Activated CD4-positive, alpha-beta T cell treated with anti-CD3 and anti-CD28 coated beads for 36 hours (primary cell): ENCODE measurements around the gene IDH3G. TPM values are rescaled to one million over a fixed set of nuclear protein-coding genes. Genes with fewer than 3 reads are reported as not detected.

Experiments
- ATAC-seq: fragments of 200-7000 bp; cut with Tn5 transposase; one replicate; pipeline ENCODE4 v1.10.0; 2021; ENCODE audit warnings: mild to moderate bottlenecking, moderate library complexity
- CTCF ChIA-PET: fragments of 350-600 bp; sonication (Branson Sonifier 250); formaldehyde crosslinking; loops from one replicate; lab custom pipeline; 2021; ENCODE audit warnings: antibody characterized with exemption; lab: Charles Lee
- POLR2A ChIA-PET: fragments of 350-600 bp; sonication (Branson Sonifier 250); formaldehyde crosslinking; loops from one replicate; lab custom pipeline; 2021; ENCODE audit warnings: antibody characterized with exemption, inconsistent platforms; lab: Charles Lee
- DNase-seq: peaks from one replicate; pipeline ENCODE4 v3.0.0-alpha.2; 2020
- H3K27ac Mint-ChIP-seq: one replicate; pipeline ENCODE4 v1.8.0; 2021; ENCODE audit warnings: mixed read lengths
- H3K27me3 Mint-ChIP-seq: one replicate; pipeline ENCODE4 v1.8.0; 2021; ENCODE audit warnings: mixed read lengths
- H3K36me3 Mint-ChIP-seq: one replicate; pipeline ENCODE4 v1.8.0; 2021; ENCODE audit warnings: low read depth, mixed read lengths
- H3K4me1 Mint-ChIP-seq: one replicate; pipeline ENCODE4 v1.8.0; 2021; ENCODE audit warnings: mixed read lengths
- H3K4me3 Mint-ChIP-seq: one replicate; pipeline ENCODE4 v1.8.0; 2021; ENCODE audit warnings: mild to moderate bottlenecking, moderate library complexity, mixed read lengths
- H3K9me3 Mint-ChIP-seq: one replicate; pipeline ENCODE4 v1.8.0; 2021; ENCODE audit warnings: low read depth, mixed read lengths
- intact Hi-C, 2 experiments: fragments of 100-400 bp; cut with DNase I in 1 of 2; cut with micrococcal nuclease in 1 of 2; formaldehyde crosslinking; loops; one replicate each; pipeline versions ENCODE4 v1.14.2 to v1.15.1; 2022 to 2024; cut with DNase I, micrococcal nuclease
- total RNA-seq, 2 experiments: library from RNA; stranded (reverse); gene quantifications; one replicate each; pipeline ENCODE4 v1.2.3, GENCODE V29; 2021

The IDH3G gene
- total RNA-seq, 2 experiments from 2014 or later: 48.8 to 62.4 TPM

GRCh38 chrX:153776611-153777045, 17.5 kb downstream of the IDH3G start:
- ChIA-PET POLR2A (no interaction called here), CTCF (no interaction called here)
- no peaks in the 10 kb centered on the region for H3K36me3 Mint-ChIP-seq
- DNase-seq: peak; percentile 27
- peaks cover 6% of the 10 kb centered on the region for H3K4me1 Mint-ChIP-seq
- no peaks in the 10 kb centered on the region for H3K9me3 Mint-ChIP-seq
- no peak for ATAC-seq
- H3K27ac Mint-ChIP-seq: no peak overlapping the region
- intact Hi-C loops: no loop called here
- peaks cover 3% of the 10 kb centered on the region for H3K27me3 Mint-ChIP-seq
- no peak overlapping the region for H3K4me3 Mint-ChIP-seq

- no peaks in the 10 kb centered on the region for H3K36me3 Mint-ChIP-seq
- DNase-seq: no peak
Observed at GRCh38 chrX:153776120-153776599, 18.0 kb downstream of the IDH3G start.

GRCh38 chrX:153775293-153776119, 18.7 kb downstream of the IDH3G start:
- H3K27me3 Mint-ChIP-seq: peaks cover 3% of the 10 kb centered on the region
- ChIA-PET POLR2A (no interaction called here), CTCF (no interaction called here)
- peaks cover 6% of the 10 kb centered on the region for H3K4me1 Mint-ChIP-seq
- H3K36me3 Mint-ChIP-seq: no peaks in the 10 kb centered on the region
- DNase-seq: peak; percentile 2
- H3K4me3 Mint-ChIP-seq: no peak overlapping the region
- no peaks in the 10 kb centered on the region for H3K9me3 Mint-ChIP-seq
- H3K27ac Mint-ChIP-seq: no peak overlapping the region
- intact Hi-C loops: no loop called here
- ATAC-seq: no peak

More at GRCh38 chrX:153776120-153776599, 18.0 kb downstream of the IDH3G start:
- POLR2A ChIA-PET: no interaction called here
- H3K4me1 Mint-ChIP-seq: peaks cover 6% of the 10 kb centered on the region
- intact Hi-C loops: no loop called here
- no peaks in the 10 kb centered on the region for H3K9me3 Mint-ChIP-seq
- no peak overlapping the region for H3K27ac Mint-ChIP-seq
- ATAC-seq: no peak
- H3K27me3 Mint-ChIP-seq: peaks cover 3% of the 10 kb centered on the region
- CTCF ChIA-PET: no interaction called here
- H3K4me3 Mint-ChIP-seq: no peak overlapping the region

GRCh38 chrX:153774576-153775292, 19.4 kb downstream of the IDH3G start:
- no peaks in the 10 kb centered on the region for H3K36me3 Mint-ChIP-seq
- peaks cover under 1% of the 10 kb centered on the region for H3K27me3 Mint-ChIP-seq
- peak; percentile 2 for DNase-seq
- no peak for ATAC-seq
- H3K9me3 Mint-ChIP-seq: no peaks in the 10 kb centered on the region
- no peak overlapping the region for H3K27ac Mint-ChIP-seq
- no peaks in the 10 kb centered on the region for H3K4me1 Mint-ChIP-seq
- no peak overlapping the region for H3K4me3 Mint-ChIP-seq
- POLR2A ChIA-PET: no interaction called here
- CTCF ChIA-PET: no interaction called here
- intact Hi-C loops: no loop called here

- CTCF ChIA-PET: no interaction called here
Observed at GRCh38 chrX:153773741-153774575, 20.2 kb downstream of the IDH3G start.

GRCh38 chrX:153773218-153773611, 21.0 kb downstream of the IDH3G start:
- DNase-seq (peak; percentile 1), ATAC-seq (no peak)
- no peaks in the 10 kb centered on the region for H3K9me3 Mint-ChIP-seq
- ChIA-PET CTCF (no interaction called here), POLR2A (no interaction called here)
- H3K27me3 Mint-ChIP-seq: no peaks in the 10 kb centered on the region
- intact Hi-C loops: no loop called here
- H3K36me3 Mint-ChIP-seq: no peaks in the 10 kb centered on the region
- no peaks in the 10 kb centered on the region for H3K4me1 Mint-ChIP-seq
- no peak overlapping the region for H3K4me3 Mint-ChIP-seq
- no peak overlapping the region for H3K27ac Mint-ChIP-seq

More at GRCh38 chrX:153773741-153774575, 20.2 kb downstream of the IDH3G start:
- peak; percentile 2 for DNase-seq
- H3K4me1 Mint-ChIP-seq: no peaks in the 10 kb centered on the region
- H3K36me3 Mint-ChIP-seq: no peaks in the 10 kb centered on the region
- H3K4me3 Mint-ChIP-seq: no peak overlapping the region
- POLR2A ChIA-PET: no interaction called here
- H3K9me3 Mint-ChIP-seq: no peaks in the 10 kb centered on the region
- intact Hi-C loops: no loop called here
- no peaks in the 10 kb centered on the region for H3K27me3 Mint-ChIP-seq
- no peak overlapping the region for H3K27ac Mint-ChIP-seq
- no peak for ATAC-seq

- no peaks in the 10 kb centered on the region for H3K9me3 Mint-ChIP-seq
- POLR2A ChIA-PET: no interaction called here
- no peak for ATAC-seq
- no peaks in the 10 kb centered on the region for H3K27me3 Mint-ChIP-seq
- DNase-seq: no peak
- intact Hi-C loops: no loop called here
- no peak overlapping the region for H3K4me3 Mint-ChIP-seq
- H3K4me1 Mint-ChIP-seq: no peaks in the 10 kb centered on the region
- no peak overlapping the region for H3K27ac Mint-ChIP-seq
- H3K36me3 Mint-ChIP-seq: no peaks in the 10 kb centered on the region
- CTCF ChIA-PET: no interaction called here
Observed at GRCh38 chrX:153772316-153773217, 21.6 kb downstream of the IDH3G start.

GRCh38 chrX:153771415-153772315, 22.5 kb downstream of the IDH3G start:
- intact Hi-C loops: no loop called here
- Mint-ChIP-seq H3K36me3 (no peaks in the 10 kb centered on the region), H3K9me3 (no peaks in the 10 kb centered on the region), H3K27ac (no peak overlapping the region), H3K4me1 (peaks cover 2% of the 10 kb centered on the region), H3K27me3 (no peaks in the 10 kb centered on the region), H3K4me3 (no peak overlapping the region)
- POLR2A ChIA-PET: no interaction called here
- CTCF ChIA-PET: no interaction called here
- DNase-seq (no peak), ATAC-seq (no peak)

GRCh38 chrX:153770601-153771414, 23.4 kb downstream of the IDH3G start:
- no peak overlapping the region for H3K27ac Mint-ChIP-seq
- POLR2A ChIA-PET: no interaction called here
- intact Hi-C loops: no loop called here

More at GRCh38 chrX:153770601-153771414, 23.4 kb downstream of the IDH3G start:
- peaks cover 6% of the 10 kb centered on the region for H3K4me1 Mint-ChIP-seq
- DNase-seq (no peak), ATAC-seq (no peak)
- H3K4me3 Mint-ChIP-seq: no peak overlapping the region
- CTCF ChIA-PET: no interaction called here
- no peaks in the 10 kb centered on the region for H3K36me3 Mint-ChIP-seq
- no peaks in the 10 kb centered on the region for H3K9me3 Mint-ChIP-seq
- no peaks in the 10 kb centered on the region for H3K27me3 Mint-ChIP-seq
